OCI-LY7 (cell line): ENCODE results near the gene CCDC172. TPM values are rescaled to one million over a fixed set of nuclear protein-coding genes. Genes with fewer than 3 reads are reported as not detected.

Experiments
- Bru-seq: library from RNA; stranded (reverse); fragments of 400-500 nt; gene quantifications from one replicate; lab custom pipeline; 2021; lab: Mats Ljungman, UMichigan
- BruChase-seq, 2 experiments: library from RNA; stranded (reverse); fragments of 400-500 nt; gene quantifications; one replicate each; lab custom pipeline; 2021; lab: Mats Ljungman, UMichigan
- BruUV-seq: library from RNA; stranded (reverse); fragments of 400-500 nt; replicated peaks from 2 replicates; lab custom pipeline; 2021; lab: Mats Ljungman, UMichigan
- CTCF ChIA-PET: fragments of 300-600 bp; sonication (Branson Sonifier 250); formaldehyde crosslinking; loops from one replicate; lab custom pipeline; 2022; ENCODE audit warnings: antibody characterized with exemption; ENCODE audit not compliant: unreplicated experiment; lab: Charles Lee
- POLR2A ChIA-PET: fragments of 300-600 bp; sonication (Branson Sonifier 250); formaldehyde crosslinking; loops from one replicate; lab custom pipeline; 2022; ENCODE audit warnings: antibody characterized with exemption; lab: Charles Lee
- DNase-seq: peaks from one replicate; pipeline ENCODE4 v3.0.0-alpha.2; 2015; ENCODE audit warnings: low spot score
- H2AFZ ChIP-seq: fragments of 200-600 bp; sonication (generic), shearing (Covaris generic); 2 replicates; pipeline ENCODE4 v1.6.1; 2014; ENCODE audit warnings: mild to moderate bottlenecking, antibody characterized with exemption, low read length, moderate library complexity
- H3K27ac ChIP-seq: fragments of 200-600 bp; sonication (generic); 2 replicates; pipeline ENCODE4 v1.5.1; 2014; ENCODE audit warnings: mixed run types, low read depth, mild to moderate bottlenecking, moderate library complexity, low read length, inconsistent platforms; ENCODE audit not compliant: poor library complexity, severe bottlenecking
- H3K36me3 ChIP-seq: fragments of 200-600 bp; sonication (generic); 2 replicates; pipeline ENCODE4 v1.6.1; 2014; ENCODE audit warnings: mild to moderate bottlenecking, antibody characterized with exemption, low read length, moderate library complexity, mixed read lengths; ENCODE audit not compliant: insufficient read depth
- H3K4me1 ChIP-seq: fragments of 200-600 bp; sonication (generic); 2 replicates; pipeline ENCODE4 v1.5.1; 2014; ENCODE audit warnings: mild to moderate bottlenecking, low read length; ENCODE audit not compliant: insufficient read depth, poor library complexity, severe bottlenecking
- H3K4me2 ChIP-seq: fragments of 200-600 bp; sonication (generic); 2 replicates; pipeline ENCODE4 v1.6.1; 2014; ENCODE audit warnings: mild to moderate bottlenecking, low read length
- H3K4me3 ChIP-seq: fragments of 200-600 bp; sonication (generic); 2 replicates; pipeline ENCODE4 v1.5.1; 2014; ENCODE audit warnings: mild to moderate bottlenecking, low read depth, low read length; ENCODE audit not compliant: poor library complexity, severe bottlenecking
- H3K79me2 ChIP-seq: fragments of 200-600 bp; sonication (generic); 2 replicates; pipeline ENCODE4 v1.6.1; 2016; ENCODE audit warnings: low read depth, mild to moderate bottlenecking, low read length, moderate library complexity, mixed read lengths; ENCODE audit not compliant: insufficient read depth
- H3K9me2 ChIP-seq: fragments of 200-600 bp; sonication (generic); 2 replicates; pipeline ENCODE4 v1.6.1; 2016; ENCODE audit warnings: mild to moderate bottlenecking, low read length, mixed read lengths; ENCODE audit not compliant: insufficient read depth
- H3K9me3 ChIP-seq: fragments of 200-600 bp; sonication (generic); 2 replicates; pipeline ENCODE4 v1.6.1; 2014; ENCODE audit warnings: mild to moderate bottlenecking, mixed run types, low read length, mixed read lengths
- H4K20me1 ChIP-seq: fragments of 200-600 bp; sonication (generic); 2 replicates; pipeline ENCODE4 v1.6.1; 2014; ENCODE audit warnings: mild to moderate bottlenecking, antibody characterized with exemption, low read length, moderate library complexity, mixed read lengths; ENCODE audit not compliant: insufficient read depth
- EZH2phosphoT487 ChIP-seq: fragments of 200-600 bp; sonication (generic); IDR thresholded peaks from 2 replicates; pipeline ENCODE4 v1.6.1; 2018; ENCODE audit warnings: low read depth, borderline replicate concordance, mild to moderate bottlenecking, mixed run types, antibody characterized with exemption, low read length, moderate library complexity, mixed read lengths
- intact Hi-C: fragments of 100-400 bp; cut with micrococcal nuclease; formaldehyde crosslinking; loops from one replicate; pipeline ENCODE4 v1.10.0; 2022; ENCODE audit not compliant: unreplicated experiment
- long read RNA-seq: library from polyadenylated mRNA; stranded (forward); transcript quantifications from one replicate; pipeline ENCODE4 v2.0.0, GENCODE V29; 2022
- total RNA-seq, 2 experiments: library from RNA; depleted of rRNA in 1 of 2; stranded (reverse); fragments of >200 nt in 1 of 2; shearing (Covaris generic) in 1 of 2; gene quantifications; 2 replicates each; pipeline ENCODE4 v1.2.3, GENCODE V29; 2014 to 2022
- TF ChIP-seq, protein P1 (sequence below): fragments of 200-600 bp; sonication (generic); conservative IDR thresholded peaks from 2 replicates; pipeline ENCODE4 v1.5.1; 2014; ENCODE audit warnings: mild to moderate bottlenecking, antibody characterized with exemption, low read length, moderate library complexity, mixed read lengths

The CCDC172 gene
- total RNA-seq (2014; rRNA removed; shearing (Covaris generic)) (not detected in 2 replicates), total RNA-seq (2022) (not detected in 2 replicates), Bru-seq, nascent RNA (not detected), BruChase-seq, experiment 1, labeled RNA remaining after a 6-hour chase (not detected), BruChase-seq, experiment 2, labeled RNA remaining after a 2-hour chase (percentile 5 among the genes with signal in this experiment)
- long read RNA-seq = 0 reads

DNA sequence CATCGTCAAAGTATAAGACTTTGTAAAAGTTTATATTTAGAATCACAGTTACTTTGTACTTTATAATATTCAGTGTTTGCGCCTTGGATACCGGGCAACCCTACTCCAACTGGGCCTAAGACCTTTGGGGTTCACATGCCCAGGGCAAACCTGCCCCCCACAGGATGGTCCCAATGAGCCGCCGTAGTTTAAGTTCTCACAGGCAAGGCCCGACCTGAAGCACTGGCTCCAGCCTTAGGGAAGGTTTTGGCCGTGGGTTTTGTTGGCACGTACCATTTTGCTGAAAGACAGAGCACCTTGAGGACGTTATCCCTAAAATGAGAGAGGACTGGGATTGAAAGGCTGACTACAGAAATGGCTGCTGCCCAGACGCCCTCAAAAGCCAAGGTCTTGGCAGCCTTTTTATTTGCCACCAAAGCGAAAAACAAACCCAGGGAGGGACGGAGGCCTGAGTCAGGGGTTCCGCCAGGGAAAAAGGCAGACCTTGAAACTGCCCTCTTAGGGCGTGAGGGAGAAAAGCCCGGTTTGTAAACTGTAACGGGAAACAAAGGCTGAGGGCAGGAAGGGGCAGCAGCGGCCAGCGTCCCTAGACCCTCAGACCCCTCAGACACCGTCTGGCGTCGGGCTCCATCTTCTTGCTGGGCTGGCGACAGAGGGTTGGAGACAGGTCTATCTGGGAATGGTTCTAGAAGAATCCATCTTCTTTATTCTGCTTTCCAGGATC, at the start of gene CCDC172:
Gene CCDC172, plus strand, starts transcription at position 222 of the 724 bp plus-strand sequence. CDS start 564 bp downstream, outside the sequence.
- Histone ChIP-seq H2AFZ (no peak within 1 kb of the TSS), H3K9me3 (no peaks in the 10 kb centered on the region), H3K9me2 (0 out of 2 replicates have a peak, but pooled peaks cover 3% of the 10 kb centered on the region), H3K4me1 (no peaks in the 10 kb centered on the region), H3K36me3 (no peaks in the 10 kb centered on the region), H3K27ac (no peak within 1 kb of the TSS), H3K4me3 (no peak within 1 kb of the TSS), H3K4me2 (no peak within 1 kb of the TSS), H4K20me1 (no peaks in the 10 kb centered on the region), H3K79me2 (no peaks in the 10 kb centered on the region)
- ChIA-PET CTCF (no interaction called here), POLR2A (no interaction called here)
- no peak for DNase-seq
- intact Hi-C loops = no loop called here
- no TSS peak for BruUV-seq
- TF ChIP-seq, protein P1, sequence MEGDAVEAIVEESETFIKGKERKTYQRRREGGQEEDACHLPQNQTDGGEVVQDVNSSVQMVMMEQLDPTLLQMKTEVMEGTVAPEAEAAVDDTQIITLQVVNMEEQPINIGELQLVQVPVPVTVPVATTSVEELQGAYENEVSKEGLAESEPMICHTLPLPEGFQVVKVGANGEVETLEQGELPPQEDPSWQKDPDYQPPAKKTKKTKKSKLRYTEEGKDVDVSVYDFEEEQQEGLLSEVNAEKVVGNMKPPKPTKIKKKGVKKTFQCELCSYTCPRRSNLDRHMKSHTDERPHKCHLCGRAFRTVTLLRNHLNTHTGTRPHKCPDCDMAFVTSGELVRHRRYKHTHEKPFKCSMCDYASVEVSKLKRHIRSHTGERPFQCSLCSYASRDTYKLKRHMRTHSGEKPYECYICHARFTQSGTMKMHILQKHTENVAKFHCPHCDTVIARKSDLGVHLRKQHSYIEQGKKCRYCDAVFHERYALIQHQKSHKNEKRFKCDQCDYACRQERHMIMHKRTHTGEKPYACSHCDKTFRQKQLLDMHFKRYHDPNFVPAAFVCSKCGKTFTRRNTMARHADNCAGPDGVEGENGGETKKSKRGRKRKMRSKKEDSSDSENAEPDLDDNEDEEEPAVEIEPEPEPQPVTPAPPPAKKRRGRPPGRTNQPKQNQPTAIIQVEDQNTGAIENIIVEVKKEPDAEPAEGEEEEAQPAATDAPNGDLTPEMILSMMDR = no peak

- H3K4me3 ChIP-seq = no peak overlapping the region
- H4K20me1 ChIP-seq = no peaks in the 10 kb centered on the region
- TF ChIP-seq EZH2phosphoT487 = no peak
- TF ChIP-seq, protein P1 = no peak
- intact Hi-C loops = no loop called here
- BruUV-seq = no TSS peak
- H3K36me3 ChIP-seq = no peaks in the 10 kb centered on the region
- no peaks in the 10 kb centered on the region for H3K9me3 ChIP-seq
- no peaks in the 10 kb centered on the region for H3K4me1 ChIP-seq
- no peak for DNase-seq
- ChIA-PET CTCF (interaction anchor here (0.6 kb wide), 1 partner anchor 1776 kb away, joined by 3 read pairs; no protein-coding TSS in a partner anchor), POLR2A (no interaction called here)
- no peak overlapping the region for H2AFZ ChIP-seq
- no peaks in the 10 kb centered on the region for H3K79me2 ChIP-seq
- H3K4me2 ChIP-seq = no peak overlapping the region
- H3K27ac ChIP-seq = no peak overlapping the region
- no peaks in the 10 kb centered on the region for H3K9me2 ChIP-seq
Observed at GRCh38 chr10:116276981-116277380, 47.3 kb upstream of the CCDC172 start.

DNA sequence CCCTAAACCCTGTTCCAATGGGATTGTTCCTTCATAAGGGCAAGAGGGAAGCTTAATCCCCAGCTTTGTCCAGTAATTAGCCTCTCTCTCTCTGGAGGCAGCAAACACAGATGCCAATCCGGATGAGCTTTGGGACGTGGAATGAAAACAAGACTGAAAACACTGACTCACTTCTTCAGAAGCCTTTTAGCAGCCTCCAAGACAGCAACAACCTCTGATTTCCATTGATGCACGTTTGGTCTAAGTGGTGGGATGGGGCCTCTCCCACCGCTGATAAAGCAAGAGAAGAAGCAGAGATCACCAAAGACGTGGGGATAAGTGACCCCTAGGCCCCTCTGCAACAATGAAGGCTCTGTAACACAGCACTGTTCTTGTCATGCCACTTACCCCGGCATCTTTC, 45.4 kb upstream of the CCDC172 start:
- Histone ChIP-seq H4K20me1 (no peaks in the 10 kb centered on the region), H3K4me1 (no peaks in the 10 kb centered on the region), H3K27ac (no peak overlapping the region), H3K79me2 (no peaks in the 10 kb centered on the region), H3K36me3 (no peaks in the 10 kb centered on the region), H2AFZ (no peak overlapping the region), H3K4me3 (no peak overlapping the region), H3K9me3 (no peaks in the 10 kb centered on the region), H3K9me2 (no peaks in the 10 kb centered on the region), H3K4me2 (no peak overlapping the region)
- DNase-seq = no peak
- TF ChIP-seq, protein P1 = no peak
- no peak for TF ChIP-seq EZH2phosphoT487
- ChIA-PET CTCF (no interaction called here), POLR2A (no interaction called here)
- BruUV-seq = no TSS peak
- intact Hi-C loops = no loop called here
